ENCODE measurements around the gene MME.

The MME gene

DNA sequence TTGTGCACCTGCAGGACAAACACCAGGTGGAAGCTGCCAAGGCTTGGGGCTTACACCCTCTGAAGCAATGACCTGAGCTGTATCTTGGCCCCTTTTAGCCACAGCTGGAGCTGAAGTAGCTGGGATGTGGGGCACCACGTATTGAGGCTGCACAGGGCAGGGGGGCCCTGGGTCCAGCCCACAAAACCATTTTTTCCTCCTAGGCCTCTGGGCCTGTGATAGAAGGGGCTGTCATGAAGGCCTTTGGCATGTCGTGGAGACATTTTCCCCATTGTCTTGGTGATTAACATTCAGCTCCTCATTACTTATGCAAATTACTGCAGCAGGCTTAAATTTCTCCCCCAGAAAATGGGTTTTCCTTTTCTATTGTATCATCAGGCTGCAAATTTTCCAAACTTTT is 27.6 kb upstream of the MME start:
- no peak for DNase-seq
- Histone ChIP-seq H3K4me1 (ENCODE audit: control insufficient read depth, insufficient read depth, low read length, poor library complexity, severe bottlenecking) (no peaks in the 10 kb centered on the region), H3K36me3 (ENCODE audit: control insufficient read depth, insufficient read depth, low read length) (no peaks in the 10 kb centered on the region), H3K9me3 (ENCODE audit: control insufficient read depth, low read length) (no peaks in the 10 kb centered on the region), H3K4me3 (ENCODE audit: insufficient read depth, low read depth, low read length, poor library complexity, severe bottlenecking) (no peak overlapping the region), H3K27ac (ENCODE audit: insufficient read depth, low read length, poor library complexity, severe bottlenecking) (no peak overlapping the region), H3K27me3 (replicated peaks; ENCODE audit: control insufficient read depth, insufficient read depth, low read length, poor library complexity, severe bottlenecking) (no peaks in the 10 kb centered on the region)

DNA sequence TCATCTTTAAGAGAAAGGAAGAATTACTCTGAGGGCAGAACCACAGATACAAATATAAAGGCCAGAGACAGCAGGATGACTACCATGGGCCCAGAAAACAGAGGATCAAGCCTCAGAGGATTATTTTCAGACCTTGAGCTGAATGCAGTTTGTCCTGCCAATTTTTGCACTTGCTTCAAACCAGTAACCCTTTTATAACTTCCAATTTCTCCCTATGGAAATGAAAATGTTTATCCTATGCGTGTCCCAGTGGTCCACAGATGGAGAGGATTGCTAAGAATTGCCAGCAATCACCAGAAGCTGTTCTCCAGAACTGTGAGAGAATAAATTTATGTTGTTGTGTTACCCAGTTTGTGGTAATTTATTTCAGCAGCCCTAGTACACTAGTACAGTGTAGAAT is 26.4 kb upstream of the MME start:
- Histone ChIP-seq H3K36me3 (ENCODE audit: control insufficient read depth, insufficient read depth, low read length) (no peaks in the 10 kb centered on the region), H3K27me3 (replicated peaks; ENCODE audit: control insufficient read depth, insufficient read depth, low read length, poor library complexity, severe bottlenecking) (no peaks in the 10 kb centered on the region), H3K27ac (ENCODE audit: insufficient read depth, low read length, poor library complexity, severe bottlenecking) (no peak overlapping the region), H3K4me1 (ENCODE audit: control insufficient read depth, insufficient read depth, low read length, poor library complexity, severe bottlenecking) (no peaks in the 10 kb centered on the region), H3K4me3 (ENCODE audit: insufficient read depth, low read depth, low read length, poor library complexity, severe bottlenecking) (no peak overlapping the region), H3K9me3 (ENCODE audit: control insufficient read depth, low read length) (no peaks in the 10 kb centered on the region)
- DNase-seq = no peak

DNA sequence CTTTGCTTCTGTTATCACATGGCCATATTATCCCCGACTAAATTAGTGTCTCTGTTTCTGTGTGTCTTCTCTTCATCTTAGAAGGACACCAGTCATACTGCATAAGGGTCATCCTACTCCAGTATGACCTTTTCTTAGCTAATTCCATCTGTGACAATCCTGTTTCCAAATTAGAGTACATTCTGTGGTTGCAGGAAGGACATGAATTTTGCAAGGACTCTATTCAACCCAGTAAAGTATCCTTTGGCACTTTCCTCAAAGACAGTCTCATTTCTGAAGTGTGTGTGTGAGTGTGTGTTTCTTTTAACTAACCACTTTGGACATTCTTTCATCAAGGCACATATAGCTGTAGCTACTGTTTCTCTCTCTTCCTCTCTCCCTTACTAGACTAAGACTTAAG is 15.2 kb upstream of the MME start:
- no peaks in the 10 kb centered on the region for H3K9me3 ChIP-seq (ENCODE audit: control insufficient read depth, low read length)
- no peak overlapping the region for H3K27ac ChIP-seq (ENCODE audit: insufficient read depth, low read length, poor library complexity, severe bottlenecking)
- DNase-seq = no peak
- H3K36me3 ChIP-seq (ENCODE audit: control insufficient read depth, insufficient read depth, low read length) = no peaks in the 10 kb centered on the region
- no peaks in the 10 kb centered on the region for H3K27me3 ChIP-seq (replicated peaks; ENCODE audit: control insufficient read depth, insufficient read depth, low read length, poor library complexity, severe bottlenecking)
- H3K4me1 ChIP-seq (ENCODE audit: control insufficient read depth, insufficient read depth, low read length, poor library complexity, severe bottlenecking) = no peaks in the 10 kb centered on the region
- H3K4me3 ChIP-seq (ENCODE audit: insufficient read depth, low read depth, low read length, poor library complexity, severe bottlenecking) = no peak overlapping the region

DNA sequence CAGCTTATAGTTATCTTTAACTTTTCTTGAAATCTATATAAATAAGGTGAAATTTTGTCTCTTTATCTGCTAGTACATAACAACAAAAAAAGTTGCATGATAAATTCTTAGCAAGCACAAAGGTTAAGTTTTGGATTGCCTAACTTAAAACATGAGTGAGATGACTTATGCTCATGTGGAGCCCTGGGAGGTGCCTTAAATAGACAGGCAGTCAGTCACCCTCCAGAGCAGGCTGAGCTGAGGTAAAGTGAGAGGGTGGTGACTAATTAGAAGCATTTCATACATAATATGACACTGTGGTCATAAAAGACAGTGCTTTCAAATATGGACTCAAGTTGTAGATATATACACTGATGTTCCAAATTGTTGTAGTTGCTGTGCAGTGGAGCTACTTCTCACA is 14.6 kb upstream of the MME start:
- no peaks in the 10 kb centered on the region for H3K4me1 ChIP-seq (ENCODE audit: control insufficient read depth, insufficient read depth, low read length, poor library complexity, severe bottlenecking)
- no peaks in the 10 kb centered on the region for H3K9me3 ChIP-seq (ENCODE audit: control insufficient read depth, low read length)
- no peaks in the 10 kb centered on the region for H3K27me3 ChIP-seq (replicated peaks; ENCODE audit: control insufficient read depth, insufficient read depth, low read length, poor library complexity, severe bottlenecking)
- DNase-seq = no peak
- no peak overlapping the region for H3K27ac ChIP-seq (ENCODE audit: insufficient read depth, low read length, poor library complexity, severe bottlenecking)
- H3K4me3 ChIP-seq (ENCODE audit: insufficient read depth, low read depth, low read length, poor library complexity, severe bottlenecking) = no peak overlapping the region
- no peaks in the 10 kb centered on the region for H3K36me3 ChIP-seq (ENCODE audit: control insufficient read depth, insufficient read depth, low read length)

- Histone ChIP-seq H3K27ac (ENCODE audit: insufficient read depth, low read length, poor library complexity, severe bottlenecking) (no peak overlapping the region), H3K9me3 (ENCODE audit: control insufficient read depth, low read length) (no peaks in the 10 kb centered on the region), H3K4me1 (ENCODE audit: control insufficient read depth, insufficient read depth, low read length, poor library complexity, severe bottlenecking) (no peaks in the 10 kb centered on the region), H3K4me3 (ENCODE audit: insufficient read depth, low read depth, low read length, poor library complexity, severe bottlenecking) (no peak overlapping the region), H3K27me3 (replicated peaks; ENCODE audit: control insufficient read depth, insufficient read depth, low read length, poor library complexity, severe bottlenecking) (no peaks in the 10 kb centered on the region), H3K36me3 (ENCODE audit: control insufficient read depth, insufficient read depth, low read length) (no peaks in the 10 kb centered on the region)
- DNase-seq = no peak
Measured at GRCh38 chr3:155069729-155070128, 10.4 kb upstream of the MME start.

DNA sequence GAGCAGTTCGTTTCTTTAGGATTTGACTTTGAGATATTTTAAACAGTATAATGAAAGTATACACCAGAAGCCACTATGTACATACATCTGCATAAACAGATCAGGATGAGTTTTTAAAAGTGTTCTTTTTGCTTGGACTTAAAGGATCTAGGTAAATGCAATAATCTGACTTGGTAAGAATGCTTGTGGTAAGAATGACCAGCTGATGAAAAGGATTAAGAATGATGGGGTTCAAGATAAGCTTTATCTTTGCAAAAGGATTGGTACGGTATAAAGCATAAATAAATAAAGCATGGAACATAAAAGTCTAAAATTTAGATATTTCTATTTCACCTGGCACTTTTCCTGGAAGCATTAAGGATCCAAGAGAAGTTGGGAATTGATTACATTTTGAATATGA is 9.8 kb upstream of the MME start:
- Histone ChIP-seq H3K36me3 (ENCODE audit: control insufficient read depth, insufficient read depth, low read length) (no peaks in the 10 kb centered on the region), H3K27ac (ENCODE audit: insufficient read depth, low read length, poor library complexity, severe bottlenecking) (no peak overlapping the region), H3K9me3 (ENCODE audit: control insufficient read depth, low read length) (no peaks in the 10 kb centered on the region), H3K4me3 (ENCODE audit: insufficient read depth, low read depth, low read length, poor library complexity, severe bottlenecking) (no peak overlapping the region), H3K4me1 (ENCODE audit: control insufficient read depth, insufficient read depth, low read length, poor library complexity, severe bottlenecking) (no peaks in the 10 kb centered on the region), H3K27me3 (replicated peaks; ENCODE audit: control insufficient read depth, insufficient read depth, low read length, poor library complexity, severe bottlenecking) (no peaks in the 10 kb centered on the region)
- no peak for DNase-seq

DNA sequence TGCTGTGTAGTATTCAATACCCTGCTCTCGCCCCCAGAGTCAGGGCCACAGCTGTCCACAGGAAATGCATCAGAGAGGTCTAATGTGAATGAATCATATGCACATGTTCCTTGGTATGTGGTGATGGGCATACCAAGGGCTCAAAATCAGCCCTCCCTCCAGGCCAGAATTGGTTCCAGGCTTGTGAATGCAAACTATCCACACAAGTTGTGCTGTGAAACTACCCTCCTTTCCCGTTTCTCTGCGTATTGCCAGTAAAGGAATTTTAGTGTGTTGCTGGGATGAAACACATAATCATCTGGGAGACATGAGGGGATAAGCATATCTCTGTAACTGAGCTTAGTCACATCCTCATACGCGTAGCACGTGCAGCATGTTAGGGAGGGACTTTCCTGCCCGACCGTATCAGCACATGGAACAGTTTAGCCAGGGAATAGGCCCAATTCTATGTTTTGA is 9.2 kb upstream of the MME start:
- no peaks in the 10 kb centered on the region for H3K9me3 ChIP-seq (ENCODE audit: control insufficient read depth, low read length)
- no peaks in the 10 kb centered on the region for H3K4me1 ChIP-seq (ENCODE audit: control insufficient read depth, insufficient read depth, low read length, poor library complexity, severe bottlenecking)
- no peak for DNase-seq
- no peak overlapping the region for H3K27ac ChIP-seq (ENCODE audit: insufficient read depth, low read length, poor library complexity, severe bottlenecking)
- H3K36me3 ChIP-seq (ENCODE audit: control insufficient read depth, insufficient read depth, low read length) = no peaks in the 10 kb centered on the region
- no peak overlapping the region for H3K4me3 ChIP-seq (ENCODE audit: insufficient read depth, low read depth, low read length, poor library complexity, severe bottlenecking)
- no peaks in the 10 kb centered on the region for H3K27me3 ChIP-seq (replicated peaks; ENCODE audit: control insufficient read depth, insufficient read depth, low read length, poor library complexity, severe bottlenecking)

- Histone ChIP-seq H3K4me1 (ENCODE audit: control insufficient read depth, insufficient read depth, low read length, poor library complexity, severe bottlenecking) (no peaks in the 10 kb centered on the region), H3K36me3 (ENCODE audit: control insufficient read depth, insufficient read depth, low read length) (no peaks in the 10 kb centered on the region), H3K9me3 (ENCODE audit: control insufficient read depth, low read length) (no peaks in the 10 kb centered on the region), H3K27ac (ENCODE audit: insufficient read depth, low read length, poor library complexity, severe bottlenecking) (no peak overlapping the region), H3K4me3 (ENCODE audit: insufficient read depth, low read depth, low read length, poor library complexity, severe bottlenecking) (no peak overlapping the region), H3K27me3 (replicated peaks; ENCODE audit: control insufficient read depth, insufficient read depth, low read length, poor library complexity, severe bottlenecking) (no peaks in the 10 kb centered on the region)
- no peak for DNase-seq
Measured at GRCh38 chr3:155075200-155075599, 4.9 kb upstream of the MME start.

DNA sequence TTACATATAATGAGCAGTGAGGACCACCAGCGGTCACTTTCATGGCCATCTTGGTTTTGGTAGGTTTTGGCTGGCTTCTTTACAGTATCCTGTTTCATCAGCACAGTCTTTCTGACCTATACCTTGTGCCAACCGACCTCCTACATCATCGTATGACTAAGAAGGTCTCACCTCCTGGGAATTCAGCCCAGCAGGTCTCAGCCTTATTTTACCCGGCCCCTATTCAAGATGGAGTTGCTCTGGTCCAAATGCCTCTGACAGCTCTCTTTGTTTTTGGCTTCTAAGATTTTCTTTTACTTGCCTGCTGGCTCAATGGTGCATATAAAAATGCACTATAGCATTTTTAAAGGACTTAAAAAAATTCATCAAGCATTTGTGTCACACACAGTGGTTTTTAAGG is 3.2 kb upstream of the MME start:
- H3K36me3 ChIP-seq (ENCODE audit: control insufficient read depth, insufficient read depth, low read length) = no peaks in the 10 kb centered on the region
- no peak overlapping the region for H3K27ac ChIP-seq (ENCODE audit: insufficient read depth, low read length, poor library complexity, severe bottlenecking)
- no peaks in the 10 kb centered on the region for H3K9me3 ChIP-seq (ENCODE audit: control insufficient read depth, low read length)
- no peak for DNase-seq
- no peaks in the 10 kb centered on the region for H3K4me1 ChIP-seq (ENCODE audit: control insufficient read depth, insufficient read depth, low read length, poor library complexity, severe bottlenecking)
- no peaks in the 10 kb centered on the region for H3K27me3 ChIP-seq (replicated peaks; ENCODE audit: control insufficient read depth, insufficient read depth, low read length, poor library complexity, severe bottlenecking)
- H3K4me3 ChIP-seq (ENCODE audit: insufficient read depth, low read depth, low read length, poor library complexity, severe bottlenecking) = no peak overlapping the region

- no peaks in the 10 kb centered on the region for H3K36me3 ChIP-seq (ENCODE audit: control insufficient read depth, insufficient read depth, low read length)
- no peaks in the 10 kb centered on the region for H3K9me3 ChIP-seq (ENCODE audit: control insufficient read depth, low read length)
- no peaks in the 10 kb centered on the region for H3K4me1 ChIP-seq (ENCODE audit: control insufficient read depth, insufficient read depth, low read length, poor library complexity, severe bottlenecking)
- DNase-seq = no peak
- H3K27me3 ChIP-seq (replicated peaks; ENCODE audit: control insufficient read depth, insufficient read depth, low read length, poor library complexity, severe bottlenecking) = no peaks in the 10 kb centered on the region
- H3K4me3 ChIP-seq (ENCODE audit: insufficient read depth, low read depth, low read length, poor library complexity, severe bottlenecking) = no peak overlapping the region
- no peak overlapping the region for H3K27ac ChIP-seq (ENCODE audit: insufficient read depth, low read length, poor library complexity, severe bottlenecking)
Measured at GRCh38 chr3:155078711-155079467, 1.2 kb upstream of the MME start.

Data from effector memory CD4-positive, alpha-beta T cell (primary cell).